HG03066 (cell line): ENCODE results near the gene RAI1.

Experiments
- ATAC-seq: cut with Tn5 transposase; IDR thresholded peaks from one replicate; pipeline ENCODE4 v1.9.1; 2021; ENCODE audit warnings: low read depth; ENCODE audit not compliant: unreplicated experiment

Gene RAI1

GRCh38 chr17:17810084-17810894, 129.0 kb downstream of the RAI1 start:
- ATAC-seq = no peak

GRCh38 chr17:17810895-17811248, 129.6 kb downstream of the RAI1 start:
- no peak for ATAC-seq

GRCh38 chr17:17811381-17812210, 130.3 kb downstream of the RAI1 start:
- no peak for ATAC-seq

- ATAC-seq = no peak
These were observed 131.2 kb downstream of the RAI1 start for GRCh38 chr17:17812211-17813054.

- no peak for ATAC-seq
These were observed 131.9 kb downstream of the RAI1 start for GRCh38 chr17:17813055-17813724.

GRCh38 chr17:17813725-17814095, 132.5 kb downstream of the RAI1 start:
- no peak for ATAC-seq

GRCh38 chr17:17814162-17815061, 133.2 kb downstream of the RAI1 start:
- ATAC-seq = no peak

GRCh38 chr17:17815062-17815406, 133.8 kb downstream of the RAI1 start:
- no peak for ATAC-seq

GRCh38 chr17:17815436-17816200, 134.4 kb downstream of the RAI1 start:
- no peak for ATAC-seq

GRCh38 chr17:17816240-17816814, 135.1 kb downstream of the RAI1 start:
- ATAC-seq = no peak

- ATAC-seq = no peak
These were observed 135.7 kb downstream of the RAI1 start for GRCh38 chr17:17816831-17817551.

GRCh38 chr17:17817552-17817947, 136.3 kb downstream of the RAI1 start:
- no peak for ATAC-seq

- ATAC-seq = no peak
These were observed 136.8 kb downstream of the RAI1 start for GRCh38 chr17:17818088-17818526.

- no peak for ATAC-seq
These were observed 137.9 kb downstream of the RAI1 start for GRCh38 chr17:17819111-17819510.

GRCh38 chr17:17819561-17819995, 138.3 kb downstream of the RAI1 start:
- ATAC-seq = peak; percentile 66

- ATAC-seq = no peak
These were observed 138.8 kb downstream of the RAI1 start for GRCh38 chr17:17820046-17820445.

- no peak for ATAC-seq
These were observed 139.4 kb downstream of the RAI1 start for GRCh38 chr17:17820463-17821158.
